ENCODE data around the gene PDCD11. TPM values are rescaled to one million over a fixed set of nuclear protein-coding genes. Genes with fewer than 3 reads are reported as not detected.

PDCD11 gene
- total RNA-seq, 1 experiment from 2014 or later: 78.8 TPM

GRCh38 chr10:103373544-103373943, 22.9 kb upstream of the PDCD11 start:
- Mint-ChIP-seq H3K9me3 (no peaks in the 10 kb centered on the region), H3K27ac (no peak overlapping the region), H3K36me3 (peaks cover 20% of the 10 kb centered on the region), H3K4me3 (no peak overlapping the region), H3K27me3 (ENCODE audit: low read depth) (no peaks in the 10 kb centered on the region), H3K4me1 (peaks cover 2% of the 10 kb centered on the region; the same call in 1 of the 2 replicates)
- ATAC-seq (no peak), DNase-seq (ENCODE audit: low spot score) (no peak)
- CTCF ChIA-PET: no interaction called here
- TF ChIP-seq ATF1 (CRISPR knock-in tag; IDR thresholded peaks at IDR 0.05) (no peak), ZNF263 (CRISPR knock-in tag; IDR thresholded peaks at IDR 0.05; ENCODE audit: low read depth) (no peak), FOXK1 (CRISPR knock-in tag; IDR thresholded peaks at IDR 0.05) (no peak)
- TF ChIP-seq, protein P1, sequence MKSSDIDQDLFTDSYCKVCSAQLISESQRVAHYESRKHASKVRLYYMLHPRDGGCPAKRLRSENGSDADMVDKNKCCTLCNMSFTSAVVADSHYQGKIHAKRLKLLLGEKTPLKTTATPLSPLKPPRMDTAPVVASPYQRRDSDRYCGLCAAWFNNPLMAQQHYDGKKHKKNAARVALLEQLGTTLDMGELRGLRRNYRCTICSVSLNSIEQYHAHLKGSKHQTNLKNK (CRISPR knock-in tag; IDR thresholded peaks at IDR 0.05): no peak
- POLR2A ChIA-PET: no interaction called here

- H3K36me3 Mint-ChIP-seq: peaks cover 20% of the 10 kb centered on the region
- H3K4me3 Mint-ChIP-seq: no peak overlapping the region
- DNase-seq (ENCODE audit: low spot score): no peak
- no peak for TF ChIP-seq ETV6 (CRISPR knock-in tag; IDR thresholded peaks at IDR 0.05)
- TF ChIP-seq, protein P2, sequence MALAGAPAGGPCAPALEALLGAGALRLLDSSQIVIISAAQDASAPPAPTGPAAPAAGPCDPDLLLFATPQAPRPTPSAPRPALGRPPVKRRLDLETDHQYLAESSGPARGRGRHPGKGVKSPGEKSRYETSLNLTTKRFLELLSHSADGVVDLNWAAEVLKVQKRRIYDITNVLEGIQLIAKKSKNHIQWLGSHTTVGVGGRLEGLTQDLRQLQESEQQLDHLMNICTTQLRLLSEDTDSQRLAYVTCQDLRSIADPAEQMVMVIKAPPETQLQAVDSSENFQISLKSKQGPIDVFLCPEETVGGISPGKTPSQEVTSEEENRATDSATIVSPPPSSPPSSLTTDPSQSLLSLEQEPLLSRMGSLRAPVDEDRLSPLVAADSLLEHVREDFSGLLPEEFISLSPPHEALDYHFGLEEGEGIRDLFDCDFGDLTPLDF (CRISPR knock-in tag; IDR thresholded peaks at IDR 0.05): no peak
- TF ChIP-seq ESRRA (CRISPR knock-in tag; IDR thresholded peaks at IDR 0.05; ENCODE audit: borderline replicate concordance): no peak
- TF ChIP-seq, protein P3, sequence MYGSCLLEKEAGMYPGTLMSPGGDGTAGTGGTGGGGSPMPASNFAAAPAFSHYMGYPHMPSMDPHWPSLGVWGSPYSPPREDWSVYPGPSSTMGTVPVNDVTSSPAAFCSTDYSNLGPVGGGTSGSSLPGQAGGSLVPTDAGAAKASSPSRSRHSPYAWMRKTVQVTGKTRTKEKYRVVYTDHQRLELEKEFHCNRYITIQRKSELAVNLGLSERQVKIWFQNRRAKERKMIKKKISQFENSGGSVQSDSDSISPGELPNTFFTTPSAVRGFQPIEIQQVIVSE (CRISPR knock-in tag; IDR thresholded peaks at IDR 0.05; ENCODE audit: borderline replicate concordance): no peak
- TF ChIP-seq, protein P4, sequence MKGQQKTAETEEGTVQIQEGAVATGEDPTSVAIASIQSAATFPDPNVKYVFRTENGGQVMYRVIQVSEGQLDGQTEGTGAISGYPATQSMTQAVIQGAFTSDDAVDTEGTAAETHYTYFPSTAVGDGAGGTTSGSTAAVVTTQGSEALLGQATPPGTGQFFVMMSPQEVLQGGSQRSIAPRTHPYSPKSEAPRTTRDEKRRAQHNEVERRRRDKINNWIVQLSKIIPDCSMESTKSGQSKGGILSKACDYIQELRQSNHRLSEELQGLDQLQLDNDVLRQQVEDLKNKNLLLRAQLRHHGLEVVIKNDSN (CRISPR knock-in tag; IDR thresholded peaks at IDR 0.05): no peak
- TF ChIP-seq ZSCAN18 (CRISPR knock-in tag; IDR thresholded peaks at IDR 0.05): no peak
- no peak for TF ChIP-seq ZNF219 (CRISPR knock-in tag; IDR thresholded peaks at IDR 0.05; ENCODE audit: borderline replicate concordance)
- no peak for TF ChIP-seq ATF3 (CRISPR knock-in tag; conservative IDR thresholded peaks at IDR 0.05)
- no peak for TF ChIP-seq JAZF1 (CRISPR knock-in tag; IDR thresholded peaks at IDR 0.05)
- H3K9me3 Mint-ChIP-seq: no peaks in the 10 kb centered on the region
- H3K4me1 Mint-ChIP-seq: no peaks in the 10 kb centered on the region
- no peak overlapping the region for H3K27ac Mint-ChIP-seq
- POLR2A ChIA-PET: no interaction called here
- ATAC-seq: no peak
- no peaks in the 10 kb centered on the region for H3K27me3 Mint-ChIP-seq (ENCODE audit: low read depth)
- CTCF ChIA-PET: no interaction called here
These were observed 22.2 kb upstream of the PDCD11 start for GRCh38 chr10:103374263-103374662.

DNA sequence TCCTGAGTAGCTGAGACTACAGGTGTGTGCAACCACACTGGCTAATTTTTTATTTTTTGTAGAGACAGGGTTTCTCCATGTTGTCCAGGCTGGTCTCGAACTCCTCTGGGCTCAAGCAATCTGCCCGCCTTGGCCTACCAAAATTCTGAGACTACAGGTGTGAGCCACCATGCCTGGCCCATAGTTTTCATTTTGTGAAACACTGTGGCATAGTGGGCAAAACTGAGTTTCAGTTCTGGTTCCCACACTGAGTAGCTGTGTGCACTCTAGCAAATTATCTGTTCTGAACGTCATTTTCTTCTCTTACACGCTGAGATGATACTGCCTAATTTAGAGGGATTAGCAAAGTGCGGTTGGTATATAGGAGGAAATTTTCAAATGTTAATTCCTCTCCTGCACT, 13.7 kb upstream of the PDCD11 start:
- no peak for DNase-seq (ENCODE audit: low spot score)
- no peak overlapping the region for H3K27ac Mint-ChIP-seq
- no peaks in the 10 kb centered on the region for H3K27me3 Mint-ChIP-seq (ENCODE audit: low read depth)
- H3K4me1 Mint-ChIP-seq: no peaks in the 10 kb centered on the region
- no peak for ATAC-seq
- H3K9me3 Mint-ChIP-seq: no peaks in the 10 kb centered on the region
- ChIA-PET POLR2A (no interaction called here), CTCF (no interaction called here)
- H3K36me3 Mint-ChIP-seq: peaks cover 32% of the 10 kb centered on the region
- no peak overlapping the region for H3K4me3 Mint-ChIP-seq
- TF ChIP-seq, protein P5, sequence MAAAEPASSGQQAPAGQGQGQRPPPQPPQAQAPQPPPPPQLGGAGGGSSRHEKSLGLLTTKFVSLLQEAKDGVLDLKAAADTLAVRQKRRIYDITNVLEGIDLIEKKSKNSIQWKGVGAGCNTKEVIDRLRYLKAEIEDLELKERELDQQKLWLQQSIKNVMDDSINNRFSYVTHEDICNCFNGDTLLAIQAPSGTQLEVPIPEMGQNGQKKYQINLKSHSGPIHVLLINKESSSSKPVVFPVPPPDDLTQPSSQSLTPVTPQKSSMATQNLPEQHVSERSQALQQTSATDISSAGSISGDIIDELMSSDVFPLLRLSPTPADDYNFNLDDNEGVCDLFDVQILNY (CRISPR knock-in tag; IDR thresholded peaks at IDR 0.05): no peak
- TF ChIP-seq AFF4 (CRISPR knock-in tag; IDR thresholded peaks at IDR 0.05; ENCODE audit: borderline replicate concordance) (no peak), SOX15 (CRISPR knock-in tag; IDR thresholded peaks at IDR 0.05) (no peak), NR2C2 (CRISPR knock-in tag; IDR thresholded peaks at IDR 0.05) (no peak), FOXP1 (CRISPR knock-in tag; IDR thresholded peaks at IDR 0.05; ENCODE audit: borderline replicate concordance) (no peak), ZNF138 (CRISPR knock-in tag; conservative IDR thresholded peaks at IDR 0.05) (no peak), USF2 (CRISPR knock-in tag; IDR thresholded peaks at IDR 0.05) (no peak)
